Gastrocnemius medialis (tissue), 4 donors: ENCODE measurements around the gene OR2A25.

Experiments used
- POLR2A ChIP-seq, 2 donors: fragments of 450-650 bp; IDR thresholded peaks; one replicate each; pipeline ENCODE4 v1.6.1; 2017; ENCODE audit warnings: antibody characterized with exemption in 2 of 2, mild to moderate bottlenecking in 2 of 2, moderate library complexity in 2 of 2
- TF ChIP-seq, protein P1 (sequence below), 5 experiments: fragments of 450-650 bp in 3 of 5; fragments of 200-600 bp in 2 of 5; sonication (generic) in 2 of 5; IDR thresholded peaks in 4 of 5; conservative IDR thresholded peaks in 1 of 5; 1 replicate in 4 of 5; 2 replicates in 1 of 5; pipeline ENCODE4 v1.5.1; 2016 to 2019; ENCODE audit warnings: antibody characterized with exemption in 5 of 5, mild to moderate bottlenecking in 3 of 5, moderate library complexity in 3 of 5

DNA sequence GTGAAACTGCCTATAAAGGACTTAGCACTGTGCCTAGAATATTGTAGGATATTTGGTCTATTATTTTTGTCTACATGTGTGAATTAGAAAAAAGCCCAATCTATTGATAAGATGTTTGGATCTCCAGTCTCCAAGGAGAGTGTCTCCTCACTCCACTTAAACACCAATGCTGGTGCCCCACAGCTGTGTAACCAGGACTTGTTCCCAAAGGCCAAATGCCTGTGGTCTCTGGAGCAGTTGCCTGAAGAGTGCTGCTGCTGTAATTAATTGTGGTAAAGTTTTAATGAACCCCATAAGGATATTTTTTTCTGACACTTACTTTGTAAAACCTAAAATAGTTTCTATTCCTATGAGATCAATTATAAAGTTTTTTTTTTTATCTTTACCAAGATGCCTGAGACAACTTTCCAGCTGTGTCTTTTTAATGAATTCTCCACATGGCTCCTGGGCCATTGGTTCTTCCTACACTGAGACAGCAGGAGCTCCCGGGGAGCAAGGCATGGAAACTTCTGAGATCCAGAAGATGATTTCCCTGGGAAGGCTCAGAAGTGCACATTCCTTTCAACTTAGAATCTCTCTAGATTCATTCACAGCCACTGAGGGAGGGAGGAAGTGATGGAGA is 32.1 kb upstream of the OR2A25 start:
- TF ChIP-seq, protein P1, sequence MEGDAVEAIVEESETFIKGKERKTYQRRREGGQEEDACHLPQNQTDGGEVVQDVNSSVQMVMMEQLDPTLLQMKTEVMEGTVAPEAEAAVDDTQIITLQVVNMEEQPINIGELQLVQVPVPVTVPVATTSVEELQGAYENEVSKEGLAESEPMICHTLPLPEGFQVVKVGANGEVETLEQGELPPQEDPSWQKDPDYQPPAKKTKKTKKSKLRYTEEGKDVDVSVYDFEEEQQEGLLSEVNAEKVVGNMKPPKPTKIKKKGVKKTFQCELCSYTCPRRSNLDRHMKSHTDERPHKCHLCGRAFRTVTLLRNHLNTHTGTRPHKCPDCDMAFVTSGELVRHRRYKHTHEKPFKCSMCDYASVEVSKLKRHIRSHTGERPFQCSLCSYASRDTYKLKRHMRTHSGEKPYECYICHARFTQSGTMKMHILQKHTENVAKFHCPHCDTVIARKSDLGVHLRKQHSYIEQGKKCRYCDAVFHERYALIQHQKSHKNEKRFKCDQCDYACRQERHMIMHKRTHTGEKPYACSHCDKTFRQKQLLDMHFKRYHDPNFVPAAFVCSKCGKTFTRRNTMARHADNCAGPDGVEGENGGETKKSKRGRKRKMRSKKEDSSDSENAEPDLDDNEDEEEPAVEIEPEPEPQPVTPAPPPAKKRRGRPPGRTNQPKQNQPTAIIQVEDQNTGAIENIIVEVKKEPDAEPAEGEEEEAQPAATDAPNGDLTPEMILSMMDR (IDR thresholded peaks at IDR 0.05 in 4 of 5, conservative IDR thresholded peaks at IDR 0.05 in 1 of 5) = no peak
- TF ChIP-seq POLR2A (IDR thresholded peaks at IDR 0.05) = no peak
